ENCODE data around the gene SOX6. TPM values are rescaled to one million over a fixed set of nuclear protein-coding genes. Genes with fewer than 3 reads are reported as not detected.

The SOX6 gene
- polyA plus RNA-seq, 1 experiment, result 6.0 TPM

DNA sequence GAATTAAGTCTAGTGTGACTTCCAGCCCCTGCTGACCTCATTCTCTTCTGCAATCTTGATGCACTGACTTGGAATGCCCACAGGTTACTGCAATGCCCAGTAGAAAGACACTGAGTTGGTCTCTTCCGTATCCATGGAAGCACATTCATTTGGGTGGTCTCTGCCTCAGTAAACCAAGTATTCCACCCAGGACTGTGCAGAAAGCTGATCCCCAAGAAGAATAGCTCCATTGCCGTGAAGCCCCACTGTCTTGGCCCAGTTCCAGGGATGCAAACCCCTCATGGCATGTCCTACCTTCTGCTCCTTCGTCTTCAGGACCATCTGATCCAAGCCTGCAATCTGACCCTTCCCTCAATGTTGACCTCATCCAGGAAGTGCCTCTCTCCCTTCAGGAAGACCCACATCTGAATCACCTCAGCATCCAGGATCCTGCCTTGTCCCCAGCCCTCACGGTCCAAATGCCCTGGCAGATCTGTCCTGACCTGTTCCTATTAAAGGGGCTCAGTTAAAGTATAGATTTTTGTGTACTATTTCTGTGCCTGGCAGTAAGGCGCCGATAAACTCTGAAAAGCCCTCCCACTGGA lies 425.8 kb downstream of the SOX6 start:
- H3K9me3 ChIP-seq (ENCODE audit: control insufficient read depth, insufficient read depth, low read length), result no peaks in the 10 kb centered on the region
- DNase-seq (ENCODE audit: low read depth, low spot score), result no peak
- TF ChIP-seq, protein P1, sequence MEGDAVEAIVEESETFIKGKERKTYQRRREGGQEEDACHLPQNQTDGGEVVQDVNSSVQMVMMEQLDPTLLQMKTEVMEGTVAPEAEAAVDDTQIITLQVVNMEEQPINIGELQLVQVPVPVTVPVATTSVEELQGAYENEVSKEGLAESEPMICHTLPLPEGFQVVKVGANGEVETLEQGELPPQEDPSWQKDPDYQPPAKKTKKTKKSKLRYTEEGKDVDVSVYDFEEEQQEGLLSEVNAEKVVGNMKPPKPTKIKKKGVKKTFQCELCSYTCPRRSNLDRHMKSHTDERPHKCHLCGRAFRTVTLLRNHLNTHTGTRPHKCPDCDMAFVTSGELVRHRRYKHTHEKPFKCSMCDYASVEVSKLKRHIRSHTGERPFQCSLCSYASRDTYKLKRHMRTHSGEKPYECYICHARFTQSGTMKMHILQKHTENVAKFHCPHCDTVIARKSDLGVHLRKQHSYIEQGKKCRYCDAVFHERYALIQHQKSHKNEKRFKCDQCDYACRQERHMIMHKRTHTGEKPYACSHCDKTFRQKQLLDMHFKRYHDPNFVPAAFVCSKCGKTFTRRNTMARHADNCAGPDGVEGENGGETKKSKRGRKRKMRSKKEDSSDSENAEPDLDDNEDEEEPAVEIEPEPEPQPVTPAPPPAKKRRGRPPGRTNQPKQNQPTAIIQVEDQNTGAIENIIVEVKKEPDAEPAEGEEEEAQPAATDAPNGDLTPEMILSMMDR (IDR thresholded peaks at IDR 0.05; ENCODE audit: low read depth, low read length), result no peak
- CTCF ChIA-PET, result no interaction called here
- no peaks in the 10 kb centered on the region for H3K27me3 ChIP-seq (ENCODE audit: control insufficient read depth, insufficient read depth, low read length)
- H3K4me3 ChIP-seq (ENCODE audit: low read depth, low read length), result no peak overlapping the region
- POLR2A ChIA-PET, result no interaction called here
- no peak overlapping the region for H3K27ac ChIP-seq (ENCODE audit: low read depth, low read length)

DNA sequence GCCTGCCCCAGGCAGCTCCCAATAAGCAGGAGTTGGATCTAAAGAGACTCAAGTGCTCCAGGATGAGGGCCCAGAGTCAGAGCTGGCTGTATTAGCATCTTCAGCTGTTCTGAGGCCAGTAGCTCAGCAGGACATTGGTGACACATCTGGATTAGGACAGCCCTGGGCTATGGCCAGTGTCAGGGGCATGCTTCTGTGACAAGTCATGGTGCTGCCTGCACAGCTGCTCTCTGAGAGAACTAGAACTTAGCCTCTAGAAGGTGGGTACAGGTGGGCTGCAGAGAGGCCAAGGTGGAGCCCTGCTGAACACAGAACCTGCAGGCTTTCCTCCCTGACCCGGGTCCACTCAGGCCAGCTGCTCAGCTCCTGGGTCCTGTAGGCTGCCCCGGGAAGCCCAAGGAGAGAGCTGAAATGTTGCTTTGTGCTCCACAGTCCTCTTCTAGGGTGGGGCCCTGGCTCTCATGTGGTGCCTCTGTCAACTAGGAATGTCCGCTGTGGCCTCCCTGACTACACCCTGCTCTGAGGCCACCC lies 426.9 kb downstream of the SOX6 start:
- DNase-seq (ENCODE audit: low read depth, low spot score), result no peak
- H3K9me3 ChIP-seq (ENCODE audit: control insufficient read depth, insufficient read depth, low read length), result no peaks in the 10 kb centered on the region
- TF ChIP-seq, protein P1 (IDR thresholded peaks at IDR 0.05; ENCODE audit: low read depth, low read length), result no peak
- ChIA-PET POLR2A (no interaction called here), CTCF (no interaction called here)
- H3K27me3 ChIP-seq (ENCODE audit: control insufficient read depth, insufficient read depth, low read length), result no peaks in the 10 kb centered on the region
- H3K27ac ChIP-seq (ENCODE audit: low read depth, low read length), result no peak overlapping the region
- H3K4me3 ChIP-seq (ENCODE audit: low read depth, low read length), result no peak overlapping the region

DNA sequence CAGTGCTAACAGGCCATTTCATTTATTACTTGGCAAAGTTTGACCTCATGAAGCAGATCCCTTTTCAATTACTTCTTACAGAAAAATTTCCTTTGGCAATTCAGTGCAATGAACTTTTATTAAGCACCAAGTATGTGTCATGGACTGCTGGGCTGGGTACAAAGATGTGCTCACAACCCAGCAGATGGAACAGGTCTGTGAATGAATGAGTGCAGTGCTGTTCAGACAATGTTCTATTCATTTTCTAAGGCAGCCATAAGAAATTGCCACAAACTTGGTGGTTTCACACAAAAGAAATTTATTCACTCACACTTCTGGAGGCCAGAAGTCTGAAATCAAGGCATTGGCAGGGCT lies 428.5 kb downstream of the SOX6 start:
- TF ChIP-seq, protein P1 (IDR thresholded peaks at IDR 0.05; ENCODE audit: low read depth, low read length), result no peak
- no peaks in the 10 kb centered on the region for H3K9me3 ChIP-seq (ENCODE audit: control insufficient read depth, insufficient read depth, low read length)
- no peaks in the 10 kb centered on the region for H3K27me3 ChIP-seq (ENCODE audit: control insufficient read depth, insufficient read depth, low read length)
- CTCF ChIA-PET, result no interaction called here
- DNase-seq (ENCODE audit: low read depth, low spot score), result no peak
- no peak overlapping the region for H3K27ac ChIP-seq (ENCODE audit: low read depth, low read length)
- no peak overlapping the region for H3K4me3 ChIP-seq (ENCODE audit: low read depth, low read length)
- POLR2A ChIA-PET, result no interaction called here

DNA sequence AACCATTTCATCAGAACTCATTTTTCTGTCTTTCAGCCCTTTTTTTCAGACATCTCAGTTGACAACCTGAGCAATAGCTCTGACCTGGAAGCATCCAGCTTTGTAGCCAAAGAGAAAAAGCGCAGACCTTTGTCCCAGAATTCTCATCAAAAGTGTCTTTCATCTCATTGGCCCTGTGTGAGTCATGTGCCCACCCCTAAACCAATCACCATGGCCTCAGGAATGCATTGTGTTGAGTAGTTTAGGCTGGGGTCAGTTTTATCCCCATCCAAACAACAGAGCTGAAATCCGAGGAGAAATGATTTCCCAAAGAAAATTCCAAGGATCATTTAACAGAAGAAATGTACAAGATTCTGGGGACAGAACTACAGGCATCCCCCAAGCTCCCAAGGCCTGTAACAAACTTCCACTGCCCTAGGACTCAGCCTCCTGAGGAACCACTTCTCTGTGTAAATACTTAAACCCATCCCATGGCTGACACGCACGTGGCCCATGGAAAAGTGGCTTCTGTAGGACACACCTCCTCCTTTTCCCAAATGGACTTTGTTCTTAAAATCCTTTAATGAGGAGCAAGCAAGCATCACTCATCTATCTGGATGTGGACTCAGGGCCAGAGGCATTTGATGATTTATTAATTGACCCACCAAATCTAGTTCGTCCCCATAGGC lies 429.0 kb downstream of the SOX6 start:
- Histone ChIP-seq H3K27ac (ENCODE audit: low read depth, low read length) (no peak overlapping the region), H3K9me3 (ENCODE audit: control insufficient read depth, insufficient read depth, low read length) (no peaks in the 10 kb centered on the region), H3K27me3 (ENCODE audit: control insufficient read depth, insufficient read depth, low read length) (no peaks in the 10 kb centered on the region), H3K4me3 (ENCODE audit: low read depth, low read length) (no peak overlapping the region)
- ChIA-PET POLR2A (interaction anchor here (0.6 kb wide), 1 partner anchor 41 kb away, joined by 3 read pairs; no protein-coding TSS in a partner anchor), CTCF (interaction anchor here (1.1 kb wide), 1 partner anchor 12 kb away, joined by 3 read pairs; no protein-coding TSS in a partner anchor)
- DNase-seq (ENCODE audit: low read depth, low spot score), result no peak
- TF ChIP-seq, protein P1 (IDR thresholded peaks at IDR 0.05; ENCODE audit: low read depth, low read length), result no peak

DNA sequence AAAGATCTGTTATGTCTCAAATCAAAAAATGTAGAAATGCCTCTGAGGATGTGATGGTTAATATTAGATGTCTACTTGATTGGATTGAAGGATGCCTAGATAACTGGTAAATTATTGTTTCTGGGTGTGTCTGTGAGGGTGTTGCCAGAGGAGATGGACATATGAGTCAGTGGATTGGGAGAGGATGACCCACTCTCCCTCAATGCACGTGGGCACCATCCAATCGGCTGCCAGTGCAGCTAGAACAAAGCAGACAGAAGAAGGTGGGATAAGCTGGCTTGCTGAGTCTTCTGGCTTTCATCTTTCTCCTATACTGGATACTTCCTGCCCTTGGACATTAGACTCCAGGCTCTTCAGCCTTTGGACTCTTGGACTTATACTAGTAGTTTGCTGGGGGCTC lies 430.3 kb downstream of the SOX6 start:
- no peaks in the 10 kb centered on the region for H3K9me3 ChIP-seq (ENCODE audit: control insufficient read depth, insufficient read depth, low read length)
- no peak for DNase-seq (ENCODE audit: low read depth, low spot score)
- H3K4me3 ChIP-seq (ENCODE audit: low read depth, low read length), result no peak overlapping the region
- ChIA-PET POLR2A (no interaction called here), CTCF (interaction anchor here (0.6 kb wide), 1 partner anchor 966 kb away, joined by 4 read pairs; no protein-coding TSS in a partner anchor)
- H3K27me3 ChIP-seq (ENCODE audit: control insufficient read depth, insufficient read depth, low read length), result no peaks in the 10 kb centered on the region
- TF ChIP-seq, protein P1 (IDR thresholded peaks at IDR 0.05; ENCODE audit: low read depth, low read length), result no peak
- H3K27ac ChIP-seq (ENCODE audit: low read depth, low read length), result no peak overlapping the region

Data from AG04450 (cell line).